IPS-18c (cell line): Measurements from ENCODE around the gene ALG2.
"Not testable (repeated sequence)": the region's sequence is repeated elsewhere in the genome, so short reads cannot be mapped to it uniquely, and the experiment has no call there.

Source experiments
- H3K4me3 ChIP-seq: 2 replicates; pipeline ENCODE4 v1.7.0; 2013; ENCODE audit warnings: low read depth, mild to moderate bottlenecking, low read length, moderate library complexity; ENCODE audit not compliant: insufficient read depth
- H3K9me3 ChIP-seq: one replicate; pipeline ENCODE4 v1.6.1; 2013; ENCODE audit warnings: mild to moderate bottlenecking, low read length, moderate library complexity; ENCODE audit not compliant: control insufficient read depth, insufficient read depth

The ALG2 gene

DNA sequence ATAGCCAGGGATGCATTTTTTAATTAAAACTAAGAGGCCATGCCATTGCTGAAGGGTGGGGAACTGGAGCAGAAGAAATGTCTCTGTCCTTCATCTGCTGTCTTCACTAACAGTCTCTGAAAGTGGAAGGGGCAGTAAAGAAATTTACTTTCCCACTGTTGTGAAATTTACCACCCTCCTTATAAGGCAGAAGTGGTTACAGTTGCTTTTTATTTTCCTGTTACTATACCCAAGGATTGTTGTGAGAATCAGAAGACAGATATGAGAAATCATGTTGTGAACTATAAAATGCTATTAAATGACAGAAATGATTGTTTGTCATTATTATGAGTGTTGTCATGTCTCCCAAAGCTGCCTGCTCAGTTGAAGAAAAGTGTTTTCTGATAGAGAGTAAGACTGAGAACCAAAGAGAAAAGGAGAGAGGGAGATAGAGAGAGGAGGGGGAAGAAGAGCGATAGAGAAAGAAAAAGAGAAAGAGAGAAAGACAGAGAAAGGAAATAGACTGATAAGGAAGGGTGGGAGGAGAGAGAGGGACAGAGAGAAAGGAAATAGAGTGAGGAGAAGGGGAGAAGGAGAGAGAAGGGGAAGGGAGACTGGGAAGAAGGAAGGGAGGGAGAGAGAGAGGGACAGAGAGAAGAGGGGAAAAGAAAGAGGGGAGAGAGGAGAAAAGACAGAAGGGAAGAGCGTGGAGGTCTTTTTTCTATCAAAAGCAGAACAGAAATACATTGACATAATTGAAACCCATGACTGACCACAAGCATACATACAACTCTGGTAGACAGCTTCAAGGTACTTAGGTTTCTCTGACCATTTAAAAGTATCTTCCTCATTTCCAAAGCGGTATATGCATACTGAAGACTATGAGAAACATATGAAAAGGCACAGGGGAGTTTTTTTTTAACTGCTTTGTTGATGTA, 22.9 kb upstream of the ALG2 start:
- no peaks in the 10 kb centered on the region for H3K9me3 ChIP-seq
- no peak overlapping the region for H3K4me3 ChIP-seq

DNA sequence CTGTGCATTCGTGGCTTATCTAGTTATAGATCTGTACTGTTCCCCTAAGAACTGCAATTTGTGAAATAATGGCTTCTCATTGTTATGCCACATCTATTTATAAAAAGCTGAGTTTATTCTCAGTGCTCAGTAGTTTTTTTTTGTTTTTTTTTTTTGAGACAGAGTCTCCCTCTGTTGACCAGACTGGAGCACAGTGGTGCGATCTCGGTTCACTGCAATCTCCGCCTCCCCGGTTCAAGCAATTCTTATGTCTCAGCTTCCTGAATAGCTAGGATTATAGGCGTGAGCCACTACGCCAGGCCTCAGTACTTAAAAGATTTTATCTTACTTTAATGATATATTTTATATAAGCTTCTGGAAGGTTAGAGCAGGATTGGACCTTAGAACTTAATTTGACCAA, 19.4 kb upstream of the ALG2 start:
- Histone ChIP-seq H3K9me3 (peaks cover 2% of the 10 kb centered on the region), H3K4me3 (no peak overlapping the region)

DNA sequence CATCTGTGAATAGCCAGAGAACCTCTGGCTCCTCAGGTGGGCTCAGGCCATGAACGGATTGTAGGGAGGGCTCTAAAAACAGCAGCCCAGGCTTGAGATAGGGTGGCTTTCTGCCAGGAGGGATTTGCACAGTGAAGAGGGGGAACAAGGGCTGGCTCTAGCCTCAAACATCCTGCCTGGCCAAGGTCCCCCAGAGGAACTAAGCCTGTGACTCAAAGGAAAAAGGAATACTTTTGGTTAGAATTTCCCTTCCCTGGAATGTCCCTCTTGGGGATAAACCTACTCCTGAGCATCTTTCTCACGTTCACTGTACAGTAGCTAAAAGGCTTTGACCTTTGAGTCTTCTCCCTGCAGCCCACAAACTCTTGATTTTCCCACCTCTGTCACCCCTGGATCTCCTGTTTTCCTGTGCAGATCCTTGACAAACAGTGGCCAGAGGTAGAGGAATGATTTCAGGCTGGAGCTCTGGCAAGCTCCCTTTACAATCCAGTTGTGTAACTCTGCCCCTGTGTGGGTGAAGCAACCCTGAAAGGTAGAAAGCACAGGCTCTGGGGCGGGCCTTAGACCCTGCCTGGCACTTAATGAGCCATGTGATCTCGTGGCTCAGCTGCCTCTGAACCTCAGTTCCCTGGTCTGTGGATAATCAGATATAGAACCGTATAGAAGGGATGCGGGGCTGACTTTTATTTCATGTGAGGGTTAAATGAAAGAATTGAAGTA, 17.8 kb upstream of the ALG2 start:
- H3K9me3 ChIP-seq = peaks cover 2% of the 10 kb centered on the region
- H3K4me3 ChIP-seq = no peak overlapping the region

- H3K9me3 ChIP-seq = peaks cover 2% of the 10 kb centered on the region
- no peak overlapping the region for H3K4me3 ChIP-seq
Observed at GRCh38 chr9:99238331-99238730, 16.6 kb upstream of the ALG2 start.

GRCh38 chr9:99237849-99238248, 16.1 kb upstream of the ALG2 start:
- not testable (repeated sequence) for H3K9me3 ChIP-seq, H3K4me3 ChIP-seq

DNA sequence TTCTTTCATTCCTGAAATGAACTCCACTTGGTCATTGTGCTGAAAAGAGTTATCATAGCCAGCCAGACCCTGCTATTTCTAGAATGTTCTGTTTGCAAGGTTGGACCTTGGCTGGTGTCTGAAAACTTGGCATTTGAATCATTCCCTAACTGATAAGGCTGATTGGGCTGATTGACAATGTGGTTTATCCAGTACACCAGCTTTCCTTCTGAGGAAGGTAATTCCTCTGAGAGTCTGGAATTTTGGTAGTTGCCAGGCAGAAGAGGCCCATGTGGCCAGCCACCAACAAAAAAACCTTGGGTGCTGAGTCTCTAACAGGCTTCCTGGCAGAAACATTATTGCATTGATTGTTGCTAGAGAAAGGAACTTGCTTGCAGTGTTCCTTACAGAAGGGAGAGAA, 15.6 kb upstream of the ALG2 start:
- Histone ChIP-seq H3K4me3 (no peak overlapping the region), H3K9me3 (peaks cover 2% of the 10 kb centered on the region)

DNA sequence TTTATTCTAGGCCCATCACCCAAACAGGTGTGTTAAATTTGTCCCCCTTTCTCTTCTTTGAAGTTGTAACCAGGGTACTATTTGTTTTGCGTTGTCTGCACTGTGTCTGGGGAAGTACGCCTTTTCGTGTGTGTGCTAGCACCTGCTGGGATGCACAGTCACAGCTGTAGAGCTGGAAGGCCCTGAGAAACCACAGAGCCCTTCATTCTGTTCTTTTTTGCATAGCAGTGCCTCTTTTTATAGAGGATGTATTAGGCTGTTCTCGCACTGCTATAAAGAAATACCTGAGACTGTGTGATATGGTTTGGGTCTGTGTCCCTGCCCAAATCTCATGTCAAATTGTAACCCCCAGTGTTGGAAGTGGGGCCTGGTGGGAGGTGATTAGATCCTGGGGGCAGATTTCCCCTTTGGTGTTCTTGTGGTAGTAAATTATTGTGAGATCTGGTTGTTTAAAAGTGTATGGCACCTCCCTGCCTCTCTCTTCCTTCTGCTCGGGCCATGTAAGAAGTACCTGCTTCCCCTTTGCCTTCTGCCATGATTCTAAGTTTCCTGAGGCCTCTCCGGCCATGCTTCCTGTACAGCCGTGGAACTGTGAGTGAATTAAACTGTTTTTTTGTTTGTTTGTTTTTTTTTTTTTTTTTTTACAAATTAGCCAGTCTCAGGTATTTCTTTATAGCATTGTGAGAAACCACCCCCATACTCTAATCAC, 14.3 kb upstream of the ALG2 start:
- Histone ChIP-seq H3K9me3 (peaks cover 2% of the 10 kb centered on the region), H3K4me3 (no peak overlapping the region)

DNA sequence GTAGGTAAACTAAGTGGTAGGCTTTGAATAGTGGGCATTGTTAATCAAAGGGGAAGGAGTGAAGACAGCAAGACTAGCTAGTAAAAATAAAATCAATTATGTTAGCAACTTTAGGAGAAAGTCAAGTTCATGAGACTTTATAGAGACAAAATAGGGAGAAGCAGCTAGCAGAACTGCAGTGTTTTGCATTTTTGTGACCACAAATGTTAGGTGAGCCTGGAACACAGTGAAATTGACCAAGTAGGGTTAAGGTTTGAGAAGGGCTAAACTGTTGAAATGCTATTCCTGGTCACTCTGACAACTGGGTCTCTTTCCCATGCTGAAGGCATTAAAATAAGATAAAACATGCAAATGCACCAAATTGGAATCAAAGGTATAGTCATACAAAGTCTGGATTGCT, 13.3 kb upstream of the ALG2 start:
- Histone ChIP-seq H3K9me3 (peaks cover 2% of the 10 kb centered on the region), H3K4me3 (no peak overlapping the region)

DNA sequence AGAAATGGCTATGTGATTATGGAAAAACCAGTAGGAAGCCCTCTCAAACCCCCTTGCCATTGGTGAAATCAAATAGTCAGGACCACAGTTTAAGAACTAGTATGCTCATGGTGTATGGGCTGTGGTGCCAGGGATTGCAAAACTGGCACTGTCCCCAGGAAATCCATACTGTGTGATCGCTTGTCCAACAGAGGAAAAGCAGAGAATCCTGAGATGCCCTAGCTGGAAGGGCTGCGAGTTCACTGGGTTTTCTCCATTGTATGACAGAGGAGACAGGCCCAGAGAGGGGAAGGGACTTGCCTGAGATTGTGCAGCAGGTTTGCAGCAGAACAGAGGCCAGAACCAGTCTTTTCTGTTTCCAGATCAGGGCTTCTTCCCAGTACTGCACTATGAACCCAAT, 12.9 kb upstream of the ALG2 start:
- no peak overlapping the region for H3K4me3 ChIP-seq

DNA sequence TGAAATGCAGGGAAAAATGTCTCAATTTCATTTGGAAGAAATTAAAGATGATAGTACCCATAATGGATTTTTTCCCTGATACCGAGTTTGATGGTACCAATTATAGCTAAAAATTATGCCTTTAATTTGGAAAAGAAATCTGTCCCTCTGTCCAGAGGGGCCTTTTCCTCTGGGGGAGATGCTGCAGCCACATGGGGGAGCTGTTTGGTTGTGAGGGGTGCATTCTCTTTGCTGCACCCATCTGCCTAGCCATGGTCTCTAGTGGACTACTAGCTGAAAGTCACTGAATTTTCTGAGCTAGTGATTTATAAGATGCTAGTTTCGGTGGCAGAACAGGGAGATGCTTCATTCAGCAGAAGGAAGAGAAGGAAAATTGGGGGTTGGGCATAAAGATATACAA, 10.0 kb upstream of the ALG2 start:
- Histone ChIP-seq H3K4me3 (no peak overlapping the region), H3K9me3 (no peaks in the 10 kb centered on the region)

More for the DNA sequence above, 12.9 kb upstream of the ALG2 start:
- peaks cover 2% of the 10 kb centered on the region for H3K9me3 ChIP-seq

- Histone ChIP-seq H3K9me3 (no peaks in the 10 kb centered on the region), H3K4me3 (no peak overlapping the region)
Observed at GRCh38 chr9:99230206-99230605, 8.5 kb upstream of the ALG2 start.

DNA sequence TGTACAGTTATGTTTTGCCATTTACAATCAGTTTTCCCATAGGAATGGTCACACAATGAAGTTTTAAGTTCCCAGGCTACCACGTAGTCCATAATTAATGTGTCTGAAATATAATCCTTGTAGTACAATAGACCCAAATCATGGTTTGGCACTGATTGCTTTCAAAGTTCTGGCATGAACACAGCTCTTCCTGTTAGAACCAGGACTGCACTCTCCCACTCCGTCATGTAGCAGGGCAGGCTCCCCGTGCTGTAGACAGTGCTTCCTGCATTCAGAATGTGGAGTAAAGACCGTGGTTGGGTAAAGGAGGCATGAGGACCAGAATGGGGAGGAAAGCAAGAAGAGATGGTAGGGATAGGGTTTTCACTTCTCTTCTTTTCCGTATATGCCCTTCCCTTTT, 4.3 kb upstream of the ALG2 start:
- Histone ChIP-seq H3K9me3 (no peaks in the 10 kb centered on the region), H3K4me3 (no peak overlapping the region)

GRCh38 chr9:99224445-99224844, 2.7 kb upstream of the ALG2 start:
- no peak overlapping the region for H3K4me3 ChIP-seq
- H3K9me3 ChIP-seq = no peaks in the 10 kb centered on the region

DNA sequence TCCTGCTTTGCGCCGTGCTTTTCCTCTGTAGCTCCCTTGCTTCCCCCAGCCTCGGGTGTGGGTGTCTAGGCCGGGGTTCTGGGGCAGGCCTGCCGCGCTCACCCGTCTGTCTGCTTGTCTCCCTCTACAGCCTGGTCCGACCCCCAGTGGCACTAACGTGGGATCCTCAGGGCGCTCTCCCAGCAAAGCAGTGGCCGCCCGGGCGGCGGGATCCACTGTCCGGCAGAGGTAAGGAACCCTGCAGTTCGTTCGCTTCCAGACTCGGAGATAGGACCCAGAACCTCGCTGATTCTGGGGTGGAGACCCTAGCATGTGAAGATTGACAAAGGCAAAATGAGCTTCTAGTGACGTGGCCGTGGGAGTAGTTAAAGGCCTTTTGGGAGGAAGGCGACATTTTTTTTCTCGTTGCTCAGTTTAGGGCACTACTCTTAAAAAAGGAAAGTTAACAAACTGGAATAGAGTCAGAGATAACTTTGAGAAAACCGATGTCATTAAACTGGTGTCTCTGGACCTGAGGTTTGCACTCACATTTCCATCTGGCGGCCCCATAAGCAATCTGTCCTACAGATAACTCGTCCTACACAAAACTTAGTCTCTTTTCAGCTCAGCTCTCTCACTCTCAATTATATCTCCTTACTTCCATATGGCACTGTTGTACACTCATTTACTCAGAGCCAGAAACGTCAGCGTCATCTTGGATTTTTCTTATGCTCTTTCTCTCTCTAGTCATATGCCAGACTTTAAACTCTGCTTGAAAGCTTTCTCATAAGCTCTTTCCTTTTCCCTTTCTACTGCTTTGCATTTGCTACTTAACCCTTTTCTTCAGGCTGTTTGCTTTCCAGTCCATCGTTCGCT, 901 bp upstream of the ALG2 start:
- peak overlapping the region; percentile 93 for H3K4me3 ChIP-seq
- H3K9me3 ChIP-seq = no peaks in the 10 kb centered on the region

GRCh38 chr9:99221266-99221620, 499 bp downstream of the ALG2 start:
- Histone ChIP-seq H3K9me3 (no peaks in the 10 kb centered on the region), H3K4me3 (peak overlapping the region; percentile 93)

DNA sequence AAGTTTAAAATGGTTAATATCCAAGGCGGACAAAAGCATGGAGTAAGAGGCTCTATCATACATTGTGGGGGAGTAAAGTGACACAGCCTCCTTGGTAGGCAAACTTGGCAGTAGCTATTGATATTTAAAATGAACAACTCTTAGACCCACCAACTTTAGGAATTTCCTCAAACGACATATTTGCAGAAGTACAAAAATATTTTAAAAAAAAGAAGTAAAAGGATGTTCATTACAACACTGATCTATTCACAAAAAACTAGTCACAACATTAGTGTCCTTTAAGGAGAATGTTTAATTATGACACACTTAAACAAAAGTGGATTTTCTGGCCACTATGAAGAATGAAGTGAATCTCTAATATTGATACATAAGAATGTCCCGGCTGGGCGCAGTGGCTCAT, 1.7 kb downstream of the ALG2 start:
- no peak overlapping the region for H3K4me3 ChIP-seq
- H3K9me3 ChIP-seq = no peaks in the 10 kb centered on the region

DNA sequence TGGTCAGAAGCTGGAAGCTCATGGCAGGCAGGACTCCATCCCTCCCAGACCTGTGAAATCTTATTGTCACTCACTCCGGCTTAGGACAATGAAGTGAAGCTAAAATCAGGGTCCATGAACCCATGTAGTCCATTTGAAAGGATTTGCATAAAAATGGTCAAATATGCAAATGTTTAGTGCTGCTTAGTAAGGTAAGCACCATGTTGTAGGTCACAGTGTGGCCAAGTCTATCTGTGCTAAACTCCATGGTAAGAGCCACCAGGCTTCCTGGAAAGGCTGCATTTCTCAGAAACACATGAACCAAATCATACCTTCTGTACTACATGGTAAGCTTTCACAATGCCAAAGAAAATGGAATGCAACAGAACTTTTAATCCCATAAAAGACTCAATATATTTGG, 5.7 kb downstream of the ALG2 start:
- Histone ChIP-seq H3K4me3 (no peak overlapping the region), H3K9me3 (no peaks in the 10 kb centered on the region)
